IPS DF 4.7 (cell line): Measurements from ENCODE around the gene TMPRSS2.

ENCODE experiments used
- DNase-seq: peaks from one replicate; pipeline ENCODE4 v3.0.0-alpha.2; 2013; ENCODE audit warnings: low spot score; ENCODE audit errors: extremely low read depth

Gene TMPRSS2

GRCh38 chr21:41449613-41450012, 58.3 kb downstream of the TMPRSS2 start:
- no peak for DNase-seq

- DNase-seq: no peak
These were observed 60.6 kb downstream of the TMPRSS2 start for GRCh38 chr21:41447356-41447755.

GRCh38 chr21:41446586-41446985, 61.4 kb downstream of the TMPRSS2 start:
- no peak for DNase-seq

GRCh38 chr21:41445465-41445862, 62.5 kb downstream of the TMPRSS2 start:
- no peak for DNase-seq

GRCh38 chr21:41444703-41445464, 63.1 kb downstream of the TMPRSS2 start:
- no peak for DNase-seq

- DNase-seq: no peak
These were observed 64.4 kb downstream of the TMPRSS2 start for GRCh38 chr21:41443562-41443961.

GRCh38 chr21:41442481-41443186, 65.3 kb downstream of the TMPRSS2 start:
- no peak for DNase-seq

- no peak for DNase-seq
These were observed 66.4 kb downstream of the TMPRSS2 start for GRCh38 chr21:41441546-41441945.

GRCh38 chr21:41439248-41439647, 68.7 kb downstream of the TMPRSS2 start:
- no peak for DNase-seq

GRCh38 chr21:41438425-41439113, 69.4 kb downstream of the TMPRSS2 start:
- DNase-seq: no peak

GRCh38 chr21:41437729-41438128, 70.2 kb downstream of the TMPRSS2 start:
- DNase-seq: no peak

- DNase-seq: no peak
These were observed 72.3 kb downstream of the TMPRSS2 start for GRCh38 chr21:41435706-41436105.

GRCh38 chr21:41433566-41433965, 74.4 kb downstream of the TMPRSS2 start:
- DNase-seq: no peak

- no peak for DNase-seq
These were observed 75.1 kb downstream of the TMPRSS2 start for GRCh38 chr21:41432562-41433460.

- no peak for DNase-seq
These were observed 76.0 kb downstream of the TMPRSS2 start for GRCh38 chr21:41431788-41432548.

- DNase-seq: no peak
These were observed 78.0 kb downstream of the TMPRSS2 start for GRCh38 chr21:41429925-41430491.

GRCh38 chr21:41429305-41429704, 78.7 kb downstream of the TMPRSS2 start:
- DNase-seq: no peak

- DNase-seq: no peak
These were observed 79.1 kb downstream of the TMPRSS2 start for GRCh38 chr21:41428847-41429246.

GRCh38 chr21:41428311-41428710, 79.6 kb downstream of the TMPRSS2 start:
- DNase-seq: no peak

GRCh38 chr21:41427556-41427955, 80.4 kb downstream of the TMPRSS2 start:
- DNase-seq: no peak
